ENCODE measurements around the gene RFX2.

DNA sequence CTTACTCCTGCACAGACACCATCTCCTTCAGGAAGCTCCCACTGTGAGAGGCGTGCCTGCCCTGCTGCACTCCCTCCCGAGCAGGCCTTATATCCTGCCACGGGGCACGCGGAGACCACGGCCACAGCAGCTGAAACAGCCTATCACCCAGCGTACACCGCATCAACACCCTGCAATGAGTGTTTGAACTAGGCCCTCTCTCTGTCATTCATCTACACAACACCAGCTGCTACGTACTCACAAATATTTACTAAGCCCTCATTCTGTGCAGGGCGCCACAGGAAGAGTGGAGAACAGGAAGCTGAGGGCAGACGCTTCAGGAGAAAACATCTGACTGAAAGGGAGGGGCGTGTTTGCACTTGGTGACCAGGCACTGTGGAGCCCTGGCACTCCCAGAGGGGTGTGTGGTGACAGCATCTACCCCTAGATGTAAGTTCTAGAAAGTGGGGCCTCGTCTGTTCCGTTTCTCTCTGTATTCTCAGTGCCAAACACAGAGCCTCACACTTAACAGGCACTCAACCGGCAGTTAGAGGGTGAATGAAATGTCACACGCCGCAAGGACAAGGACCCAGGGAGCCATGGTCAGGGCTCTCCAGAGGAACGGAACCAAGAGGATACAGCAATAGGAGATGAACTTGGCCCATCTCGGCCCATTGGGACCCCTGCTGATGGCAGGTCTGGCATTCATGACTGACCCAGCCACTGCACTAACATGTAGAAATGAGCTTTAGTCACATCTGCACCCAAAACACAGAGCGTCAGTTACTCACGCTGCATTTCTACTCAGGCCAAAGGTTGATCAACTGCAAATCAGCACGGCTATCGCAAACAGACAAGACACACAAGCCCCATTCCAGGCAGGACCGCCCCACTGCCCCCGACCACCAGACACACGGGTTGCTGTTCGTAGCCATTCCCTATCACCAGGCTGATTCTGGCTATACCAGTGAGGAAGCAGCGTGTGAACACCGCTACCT, 148.0 kb downstream of the RFX2 start:
- TF ChIP-seq, protein P1, sequence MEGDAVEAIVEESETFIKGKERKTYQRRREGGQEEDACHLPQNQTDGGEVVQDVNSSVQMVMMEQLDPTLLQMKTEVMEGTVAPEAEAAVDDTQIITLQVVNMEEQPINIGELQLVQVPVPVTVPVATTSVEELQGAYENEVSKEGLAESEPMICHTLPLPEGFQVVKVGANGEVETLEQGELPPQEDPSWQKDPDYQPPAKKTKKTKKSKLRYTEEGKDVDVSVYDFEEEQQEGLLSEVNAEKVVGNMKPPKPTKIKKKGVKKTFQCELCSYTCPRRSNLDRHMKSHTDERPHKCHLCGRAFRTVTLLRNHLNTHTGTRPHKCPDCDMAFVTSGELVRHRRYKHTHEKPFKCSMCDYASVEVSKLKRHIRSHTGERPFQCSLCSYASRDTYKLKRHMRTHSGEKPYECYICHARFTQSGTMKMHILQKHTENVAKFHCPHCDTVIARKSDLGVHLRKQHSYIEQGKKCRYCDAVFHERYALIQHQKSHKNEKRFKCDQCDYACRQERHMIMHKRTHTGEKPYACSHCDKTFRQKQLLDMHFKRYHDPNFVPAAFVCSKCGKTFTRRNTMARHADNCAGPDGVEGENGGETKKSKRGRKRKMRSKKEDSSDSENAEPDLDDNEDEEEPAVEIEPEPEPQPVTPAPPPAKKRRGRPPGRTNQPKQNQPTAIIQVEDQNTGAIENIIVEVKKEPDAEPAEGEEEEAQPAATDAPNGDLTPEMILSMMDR (IDR thresholded peaks at IDR 0.05): no peak
- peak in 1 of 4 donors; percentile 21 for TF ChIP-seq POLR2AphosphoS5 (IDR thresholded peaks at IDR 0.05)
- no peak for TF ChIP-seq EP300 (IDR thresholded peaks at IDR 0.05)
